GM12801 (cell line): ENCODE results near the gene MRPL52.

Source experiments
- CTCF ChIP-seq: IDR thresholded peaks from one replicate; pipeline ENCODE4 v1.5.1; 2011; ENCODE audit warnings: control low read depth; ENCODE audit not compliant: insufficient read length; ENCODE audit errors: extremely low read depth

MRPL52 gene

GRCh38 chr14:22814373-22814772, 15.3 kb upstream of the MRPL52 start:
- TF ChIP-seq CTCF: no peak

- TF ChIP-seq CTCF: no peak
Measured at GRCh38 chr14:22814941-22815713, 14.6 kb upstream of the MRPL52 start, which contains the start of gene SLC7A7. Gene SLC7A7 (minus strand): TSS chr14:22815435. CDS start chr14:22813398, 2,037 bp downstream.

- TF ChIP-seq CTCF: no peak
Measured at GRCh38 chr14:22819151-22819988, 10.3 kb upstream of the MRPL52 start.

- TF ChIP-seq CTCF: no peak
Measured at GRCh38 chr14:22820731-22821130, 9.0 kb upstream of the MRPL52 start.

GRCh38 chr14:22821193-22822015, 8.3 kb upstream of the MRPL52 start:
- no peak for TF ChIP-seq CTCF

GRCh38 chr14:22822016-22822570, 7.6 kb upstream of the MRPL52 start:
- no peak for TF ChIP-seq CTCF
